Lower lobe of right lung (tissue), 2 donors: Measurements from ENCODE around the gene GLT8D2. TPM values are rescaled to one million over a fixed set of nuclear protein-coding genes. Genes with fewer than 3 reads are reported as not detected.
"Not testable (repeated sequence)": the region's sequence is repeated elsewhere in the genome, so short reads cannot be mapped to it uniquely, and the experiment has no call there.

ENCODE experiments used
- ATAC-seq, 2 donors: fragments of 200-7000 bp; cut with Tn5 transposase; one replicate each; pipeline ENCODE4 v1.9.1; 2020 to 2022; ENCODE audit warnings: mild to moderate bottlenecking in 2 of 2, moderate library complexity in 2 of 2
- DNase-seq: peaks from one replicate; pipeline ENCODE4 v3.0.0-alpha.2; 2020
- H3K27ac ChIP-seq: fragments of 200-600 bp; one replicate; pipeline ENCODE4 v1.8.0; 2022
- H3K27me3 ChIP-seq: fragments of 200-600 bp; one replicate; pipeline ENCODE4 v1.8.0; 2022; ENCODE audit warnings: low read depth
- H3K36me3 ChIP-seq: fragments of 200-600 bp; one replicate; pipeline ENCODE4 v1.8.0; 2022; ENCODE audit warnings: mild to moderate bottlenecking
- H3K4me1 ChIP-seq: fragments of 200-600 bp; one replicate; pipeline ENCODE4 v1.8.0; 2022
- H3K4me3 ChIP-seq: fragments of 200-600 bp; one replicate; pipeline ENCODE4 v1.8.0; 2022; ENCODE audit warnings: mild to moderate bottlenecking
- H3K9me3 ChIP-seq: fragments of 200-600 bp; one replicate; pipeline ENCODE4 v1.8.0; 2022
- CTCF ChIP-seq: fragments of 200-600 bp; IDR thresholded peaks from one replicate; pipeline ENCODE4 v1.8.0; 2022; ENCODE audit warnings: antibody characterized with exemption, mild to moderate bottlenecking
- intact Hi-C: fragments of 100-400 bp; cut with DNase I; formaldehyde crosslinking; loops from one replicate; pipeline ENCODE4 v1.11.0; 2022
- total RNA-seq: library from RNA; stranded (reverse); fragmentation: NEBNext Ultra II Directional; extraction: Animal tissue kit (Norgen Biotek cat#: 25700); gene quantifications from one replicate; pipeline ENCODE4 v1.2.1, GENCODE V29; 2021
- donor health status: DM: no; HTN: yes; CAD: no; lungs with severe emphysema.

GLT8D2 gene
- total RNA-seq, 1 donor from 2014 or later, result 10.5 TPM

GRCh38 chr12:104044158-104044557 lies 5.8 kb downstream of the GLT8D2 start:
- Histone ChIP-seq H3K4me3 (no peak overlapping the region), H3K27ac (no peak overlapping the region), H3K4me1 (no peaks in the 10 kb centered on the region), H3K9me3 (no peaks in the 10 kb centered on the region), H3K27me3 (no peaks in the 10 kb centered on the region), H3K36me3 (no peaks in the 10 kb centered on the region)
- intact Hi-C loops, result no loop called here
- DNase-seq, result no peak
- no peak for TF ChIP-seq CTCF
- ATAC-seq, result no peak

- H3K4me3 ChIP-seq, result no peak overlapping the region
- H3K4me1 ChIP-seq, result no peaks in the 10 kb centered on the region
- H3K27me3 ChIP-seq, result no peaks in the 10 kb centered on the region
- ATAC-seq (no peak), DNase-seq (no peak)
- TF ChIP-seq CTCF, result no peak
- no peak overlapping the region for H3K27ac ChIP-seq
- H3K9me3 ChIP-seq, result no peaks in the 10 kb centered on the region
- intact Hi-C loops, result no loop called here
- no peaks in the 10 kb centered on the region for H3K36me3 ChIP-seq
Measured at GRCh38 chr12:104042580-104042979, 7.4 kb downstream of the GLT8D2 start.

- intact Hi-C loops, H3K27me3 ChIP-seq, ATAC-seq: not testable (repeated sequence)
Measured at GRCh38 chr12:104039769-104040168, 10.2 kb downstream of the GLT8D2 start.

GRCh38 chr12:104036143-104036542 lies 13.8 kb downstream of the GLT8D2 start:
- H3K4me3 ChIP-seq, H3K9me3 ChIP-seq, H3K27ac ChIP-seq, H3K27me3 ChIP-seq, intact Hi-C loops, ATAC-seq, H3K36me3 ChIP-seq, DNase-seq, H3K4me1 ChIP-seq: not testable (repeated sequence)

More at GRCh38 chr12:104039769-104040168, 10.2 kb downstream of the GLT8D2 start:
- not testable (repeated sequence) for H3K27ac ChIP-seq, H3K4me3 ChIP-seq, H3K36me3 ChIP-seq, H3K4me1 ChIP-seq, H3K9me3 ChIP-seq, DNase-seq

- H3K27ac ChIP-seq, intact Hi-C loops, H3K4me1 ChIP-seq, ATAC-seq, DNase-seq, H3K4me3 ChIP-seq, H3K36me3 ChIP-seq, H3K9me3 ChIP-seq, H3K27me3 ChIP-seq: not testable (repeated sequence)
Measured at GRCh38 chr12:104030596-104030995, 19.4 kb downstream of the GLT8D2 start.

GRCh38 chr12:104026841-104027599 lies 23.0 kb downstream of the GLT8D2 start:
- H3K27ac ChIP-seq, result no peak overlapping the region
- DNase-seq (no peak), ATAC-seq (no peak)
- H3K27me3 ChIP-seq, result no peaks in the 10 kb centered on the region
- no peak for TF ChIP-seq CTCF
- H3K4me1 ChIP-seq, result no peaks in the 10 kb centered on the region
- no peaks in the 10 kb centered on the region for H3K36me3 ChIP-seq
- intact Hi-C loops, result no loop called here
- H3K4me3 ChIP-seq, result no peak overlapping the region
- no peaks in the 10 kb centered on the region for H3K9me3 ChIP-seq

- H3K36me3 ChIP-seq, result no peaks in the 10 kb centered on the region
- ATAC-seq (no peak), DNase-seq (no peak)
- intact Hi-C loops, result no loop called here
- no peak overlapping the region for H3K27ac ChIP-seq
- no peaks in the 10 kb centered on the region for H3K27me3 ChIP-seq
- no peak for TF ChIP-seq CTCF
- no peaks in the 10 kb centered on the region for H3K9me3 ChIP-seq
- H3K4me3 ChIP-seq, result no peak overlapping the region
- H3K4me1 ChIP-seq, result no peaks in the 10 kb centered on the region
Measured at GRCh38 chr12:104025771-104026170, 24.2 kb downstream of the GLT8D2 start.
